HG03135 (cell line): Measurements from ENCODE around the gene TNFRSF18.

Experiments
- ATAC-seq: cut with Tn5 transposase; IDR thresholded peaks from one replicate; pipeline ENCODE4 v1.9.1; 2021; ENCODE audit warnings: mild to moderate bottlenecking, moderate library complexity; ENCODE audit not compliant: unreplicated experiment

The TNFRSF18 gene

DNA sequence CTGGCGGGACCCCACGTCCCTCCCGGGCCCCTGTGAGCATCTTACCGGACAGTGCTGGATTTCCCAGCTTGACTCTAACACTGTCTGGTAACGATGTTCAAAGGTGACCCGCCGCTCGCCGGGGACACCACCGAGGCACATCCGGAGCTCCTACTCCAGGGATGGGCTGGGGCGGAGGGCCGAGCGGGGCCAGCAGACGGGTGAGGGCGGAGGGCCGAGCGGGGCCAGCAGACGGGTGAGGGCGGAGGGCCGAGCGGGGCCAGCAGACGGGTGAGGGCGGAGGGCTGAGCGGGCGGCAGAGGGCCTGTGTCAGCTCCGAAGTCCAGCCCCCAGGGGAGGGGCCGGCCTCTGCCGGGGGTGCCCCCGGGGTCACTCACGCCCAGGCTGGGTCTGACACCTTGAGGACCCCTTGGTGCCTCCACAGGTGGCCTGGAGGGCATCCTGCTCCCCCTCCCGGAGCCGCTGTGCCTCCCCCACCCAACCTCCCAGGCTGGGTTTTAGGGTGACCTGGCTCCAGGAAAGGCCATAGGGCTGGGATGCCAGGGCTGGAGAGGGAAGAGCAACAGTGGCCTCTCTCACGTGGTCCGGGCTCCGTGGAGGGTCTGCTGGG is 38.4 kb downstream of the TNFRSF18 start:
- ATAC-seq = no peak

- no peak for ATAC-seq
These were observed 39.0 kb downstream of the TNFRSF18 start for GRCh38 chr1:1167398-1167821.

GRCh38 chr1:1166642-1167397 is 39.6 kb downstream of the TNFRSF18 start:
- no peak for ATAC-seq

DNA sequence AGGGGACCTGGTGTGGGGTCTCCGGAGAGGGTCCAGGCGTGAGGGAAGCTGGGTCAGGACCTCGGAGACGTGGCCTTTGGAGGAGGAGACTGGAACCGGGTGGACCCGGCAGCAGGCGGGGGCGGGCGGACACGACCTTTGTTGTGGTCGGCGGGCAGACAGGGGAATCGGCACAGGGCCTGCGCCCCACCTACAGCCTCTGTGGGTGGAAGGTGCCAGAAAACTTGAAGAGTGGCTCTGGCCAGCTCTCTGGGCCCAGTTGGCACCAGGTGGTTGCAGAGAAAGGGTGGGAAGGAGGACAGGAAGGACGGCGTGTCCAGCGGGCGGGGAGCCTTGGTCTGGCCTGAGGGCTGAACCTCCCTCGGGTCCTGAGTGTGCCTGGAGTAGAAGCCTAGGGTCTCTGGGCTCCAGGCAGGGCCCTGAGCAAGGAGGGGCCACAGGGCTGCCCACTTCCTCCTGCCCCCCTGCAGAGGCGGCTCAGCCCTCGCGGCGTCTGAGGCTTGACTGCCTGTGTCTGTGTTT is 40.4 kb downstream of the TNFRSF18 start:
- no peak for ATAC-seq

DNA sequence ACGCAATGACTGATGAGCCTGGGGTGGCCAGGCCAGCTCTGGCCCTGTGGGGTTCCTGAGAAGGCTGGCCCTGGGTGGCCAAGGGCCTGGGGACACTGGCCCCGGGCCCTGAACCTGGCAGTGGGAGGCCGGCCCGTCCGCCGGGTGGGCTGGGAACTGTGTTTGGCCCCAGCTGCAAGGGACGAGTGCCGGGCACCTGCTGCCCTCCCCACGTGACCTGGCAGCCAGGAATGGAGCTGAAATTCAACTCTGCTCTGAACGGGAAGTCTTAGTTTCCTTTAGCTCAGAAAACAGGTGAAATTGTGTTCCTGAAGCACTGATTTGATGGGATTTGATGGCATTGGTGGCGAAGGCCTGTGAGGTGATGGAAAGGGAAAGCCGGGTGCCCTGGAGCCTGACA is 40.9 kb downstream of the TNFRSF18 start:
- no peak for ATAC-seq

- ATAC-seq = no peak
These were observed 41.5 kb downstream of the TNFRSF18 start for GRCh38 chr1:1164701-1165451.

GRCh38 chr1:1164361-1164700 is 42.1 kb downstream of the TNFRSF18 start:
- no peak for ATAC-seq

GRCh38 chr1:1163538-1164070 is 42.8 kb downstream of the TNFRSF18 start:
- ATAC-seq = no peak

GRCh38 chr1:1162597-1163537 is 43.5 kb downstream of the TNFRSF18 start:
- ATAC-seq = no peak

DNA sequence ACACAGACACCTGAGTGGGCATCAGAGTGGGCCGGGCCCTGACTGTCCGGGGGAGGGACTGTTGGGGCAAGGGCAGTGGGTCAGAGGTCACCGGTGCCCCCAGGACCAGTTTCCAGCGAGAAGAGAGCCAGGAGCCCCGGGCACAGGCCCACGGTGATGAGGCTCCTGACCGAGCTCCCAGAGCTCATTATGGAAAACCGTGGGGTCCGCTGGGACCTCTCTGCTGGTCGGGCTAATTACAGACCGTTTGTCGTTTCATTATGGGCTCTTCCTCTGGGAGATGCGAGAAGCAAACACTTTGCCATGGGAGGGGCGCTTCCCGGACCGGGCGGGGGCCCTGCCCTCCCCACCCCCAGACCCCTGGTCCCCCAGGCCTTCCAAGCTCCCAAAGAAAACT is 44.7 kb downstream of the TNFRSF18 start:
- ATAC-seq = no peak

- no peak for ATAC-seq
These were observed 45.2 kb downstream of the TNFRSF18 start for GRCh38 chr1:1161078-1161682.

DNA sequence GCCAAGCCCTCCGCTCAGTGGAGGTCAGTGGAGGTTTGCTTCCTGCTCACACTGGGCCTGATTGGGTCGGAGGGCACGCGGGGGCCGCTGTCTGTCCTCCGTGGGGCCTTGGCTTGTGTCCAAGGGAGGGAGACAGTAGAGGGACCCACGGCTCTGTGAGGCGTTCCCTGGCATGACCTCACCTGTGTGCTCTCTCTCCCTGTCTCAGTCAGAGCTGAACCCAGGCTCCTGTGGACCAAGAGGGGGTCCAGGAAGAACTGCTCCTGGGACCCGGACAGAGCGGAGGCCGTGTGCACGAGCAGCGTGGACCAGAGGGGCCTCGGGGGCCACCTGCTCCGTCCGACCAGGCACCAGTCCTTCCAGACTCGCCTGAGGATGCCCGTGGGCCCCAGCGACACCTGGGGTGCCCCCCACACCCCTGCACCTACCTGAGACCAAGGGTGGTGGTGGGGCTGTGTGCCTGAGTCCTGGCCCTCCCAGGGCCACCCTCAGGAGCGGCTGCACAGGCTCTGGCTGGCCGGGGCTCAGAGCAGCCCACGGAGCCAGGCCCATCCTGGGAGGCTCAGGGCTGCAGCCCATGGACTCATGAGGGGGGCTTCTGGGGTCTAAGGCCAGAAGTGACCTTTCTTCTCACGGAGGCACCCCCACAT is 46.0 kb downstream of the TNFRSF18 start:
- ATAC-seq = no peak

GRCh38 chr1:1157914-1158710 is 48.3 kb downstream of the TNFRSF18 start:
- peak; percentile 58 for ATAC-seq

DNA sequence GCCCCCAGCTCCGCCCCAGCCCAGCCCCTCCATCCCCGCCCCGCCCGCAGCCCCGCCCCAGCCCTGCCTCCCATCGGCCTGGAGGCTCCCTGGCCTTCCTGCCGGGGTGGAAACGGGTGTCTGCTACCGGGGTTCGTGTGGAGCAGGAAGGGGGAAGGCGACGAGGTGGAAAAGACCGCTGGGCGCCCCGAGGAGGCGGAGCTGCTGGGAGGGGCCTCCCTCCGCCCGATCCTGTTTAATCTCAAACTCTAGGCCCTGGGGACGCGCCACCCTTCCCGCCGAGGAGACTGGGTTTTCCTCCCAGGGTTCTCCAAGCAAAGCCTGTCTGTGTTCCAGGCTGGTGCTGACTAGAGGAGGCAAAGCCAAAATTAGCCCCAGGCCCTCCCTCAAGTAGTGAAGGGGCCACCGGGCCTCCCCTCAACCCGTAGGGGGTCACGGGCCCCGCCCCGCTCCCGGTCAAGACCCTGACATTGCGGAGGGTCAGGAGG is 48.9 kb downstream of the TNFRSF18 start:
- peak; percentile 45 for ATAC-seq

DNA sequence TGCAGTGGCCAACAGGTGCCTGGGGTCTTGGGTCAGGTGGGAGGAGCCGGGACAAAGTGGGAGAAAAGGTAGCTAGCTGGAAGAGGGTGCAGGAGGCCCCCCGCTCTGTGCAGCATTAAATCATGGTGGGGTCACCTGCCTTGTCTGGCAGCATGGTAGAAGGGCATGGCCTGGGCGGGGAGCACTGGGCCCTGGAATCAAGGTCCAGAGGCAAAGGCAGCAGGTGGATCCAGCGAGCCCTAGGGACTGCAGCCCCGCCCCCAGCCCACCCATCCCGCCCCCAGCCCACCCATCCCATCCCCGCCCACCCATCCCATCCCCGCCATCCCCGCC is 49.4 kb downstream of the TNFRSF18 start:
- ATAC-seq = no peak

DNA sequence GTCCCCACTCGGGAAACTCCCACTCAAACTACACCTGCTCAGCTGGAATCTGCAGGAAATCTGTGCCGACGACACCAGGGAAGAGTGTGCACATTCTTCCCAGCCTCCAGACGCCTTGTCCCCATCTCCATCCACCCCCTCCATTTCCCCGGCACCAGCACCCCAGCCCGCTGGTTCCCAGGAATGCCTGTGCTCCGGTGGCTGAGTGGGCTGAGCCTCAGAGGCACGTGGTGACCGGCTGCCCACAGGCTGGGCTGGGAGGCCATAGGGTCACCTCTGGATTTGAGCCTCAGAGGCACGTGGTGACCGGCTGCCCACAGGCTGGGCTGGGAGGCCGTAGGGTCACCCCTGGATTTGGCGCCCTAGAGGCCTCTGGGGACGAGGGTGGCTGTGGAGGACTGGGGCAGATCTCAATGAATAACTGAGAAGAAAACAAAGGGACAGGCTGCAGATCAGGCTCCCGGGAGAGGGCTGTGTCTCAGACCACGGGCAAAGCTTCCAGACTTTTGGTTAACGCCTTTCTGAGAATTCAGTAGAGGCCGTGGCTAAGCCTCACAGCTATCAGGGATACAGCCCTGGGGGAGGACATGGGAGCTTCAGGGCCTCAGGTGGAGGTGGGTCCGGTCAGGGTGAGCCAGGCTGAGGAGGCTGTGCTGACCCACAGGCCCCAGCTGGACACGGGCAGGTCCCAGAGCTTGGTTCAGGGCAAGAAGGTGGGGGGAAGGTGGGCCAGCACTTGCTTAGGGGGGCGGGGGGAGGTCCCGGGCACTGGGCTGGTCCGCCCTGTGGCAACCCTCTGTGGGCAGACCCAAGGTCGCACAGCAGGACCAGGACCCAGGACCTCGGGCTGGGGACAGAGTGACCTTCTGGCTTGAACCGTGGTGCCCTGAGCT is 50.0 kb downstream of the TNFRSF18 start:
- no peak for ATAC-seq

DNA sequence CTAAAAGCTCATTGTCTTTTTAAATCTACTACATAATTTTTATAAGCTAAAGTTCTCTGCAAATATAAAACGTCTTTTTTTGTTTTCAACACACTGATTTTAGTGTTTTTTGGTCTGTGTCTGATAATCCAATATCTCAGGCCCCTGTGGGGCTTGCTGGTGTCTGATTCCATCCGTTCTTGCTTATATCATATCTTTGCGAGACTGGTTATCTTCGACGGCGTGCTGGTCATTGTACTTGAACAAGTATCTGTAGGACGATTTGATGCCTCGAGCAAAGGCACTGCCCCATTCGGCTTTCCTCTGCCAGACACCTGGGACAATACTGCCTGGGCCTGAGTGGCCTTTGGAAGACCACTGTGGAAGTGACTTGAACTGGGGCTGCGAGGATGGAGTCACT is 51.1 kb downstream of the TNFRSF18 start:
- ATAC-seq = no peak

- no peak for ATAC-seq
These were observed 52.5 kb downstream of the TNFRSF18 start for GRCh38 chr1:1153874-1154273.
